Colonic mucosa (tissue), 4 donors: ENCODE measurements around the gene CD2AP. TPM values are rescaled to one million over a fixed set of nuclear protein-coding genes. Genes with fewer than 3 reads are reported as not detected.
"Not testable (repeated sequence)": the region's sequence is repeated elsewhere in the genome, so short reads cannot be mapped to it uniquely, and the experiment has no call there.

Experiments
- DNase-seq: peaks from one replicate; pipeline ENCODE4 v3.0.0-alpha.2; 2020
- H3K27ac ChIP-seq: fragments of 200-600 bp; one replicate; pipeline ENCODE4 v1.8.0; 2021
- H3K27me3 ChIP-seq: fragments of 200-600 bp; one replicate; pipeline ENCODE4 v1.8.0; 2021
- H3K36me3 ChIP-seq: fragments of 200-600 bp; one replicate; pipeline ENCODE4 v1.8.0; 2021
- H3K4me1 ChIP-seq: fragments of 200-600 bp; one replicate; pipeline ENCODE4 v1.8.0; 2021; ENCODE audit warnings: mild to moderate bottlenecking
- H3K4me3 ChIP-seq: fragments of 200-600 bp; one replicate; pipeline ENCODE4 v1.8.0; 2021
- H3K9ac ChIP-seq, 2 donors: one replicate each; pipeline ENCODE4 v1.7.0; 2013; ENCODE audit warnings: control low read depth in 2 of 2, low read depth in 2 of 2, low read length in 2 of 2
- H3K9me3 ChIP-seq: fragments of 200-600 bp; one replicate; pipeline ENCODE4 v1.8.0; 2021
- CTCF ChIP-seq: fragments of 200-600 bp; IDR thresholded peaks from one replicate; pipeline ENCODE4 v1.8.0; 2022; ENCODE audit warnings: antibody characterized with exemption, mild to moderate bottlenecking
- intact Hi-C: fragments of 100-400 bp; cut with DNase I; formaldehyde crosslinking; loops from one replicate; pipeline ENCODE4 v1.14.1; 2022
- total RNA-seq, 2 donors: library from RNA; stranded (reverse); fragmentation: NEBNext Ultra II Directional in 1 of 2; extraction: Animal tissue kit (Norgen Biotek cat#: 25700) in 1 of 2; gene quantifications; one replicate each; pipeline ENCODE4 v1.2.1, GENCODE V29; 2021
- donor health status: healthy.
- donor health status: DM: no; HTN: no; CAD: no.
- donor health status: DM: no; HTN: no; CAD: no.

Gene CD2AP
- total RNA-seq, 2 donors from 2014 or later: 83.1 to 146 TPM

DNA sequence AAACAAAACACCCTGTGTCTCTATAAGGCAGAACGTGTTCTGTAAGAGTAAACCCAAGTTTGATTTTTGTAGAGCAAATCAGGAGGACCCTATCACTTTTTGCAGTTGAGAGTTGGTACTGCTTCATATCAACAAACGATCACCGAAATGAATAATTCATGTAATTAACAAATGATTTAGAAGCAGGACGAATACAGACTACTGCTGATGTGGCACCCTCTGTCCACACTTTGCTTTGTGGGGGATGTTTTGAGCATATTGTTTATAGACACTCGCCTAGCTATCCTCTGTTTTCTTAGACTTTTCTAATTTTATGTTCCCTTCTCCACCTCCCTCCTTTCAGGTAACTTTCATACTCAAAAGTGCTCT lies 1.5 kb downstream of the CD2AP start:
- no peaks in the 10 kb centered on the region for H3K27me3 ChIP-seq
- DNase-seq: no peak
- peak overlapping the region; percentile 75 for H3K4me3 ChIP-seq
- H3K27ac ChIP-seq: peak overlapping the region; percentile 98
- H3K9me3 ChIP-seq: no peaks in the 10 kb centered on the region
- no peaks in the 10 kb centered on the region for H3K36me3 ChIP-seq
- peak overlapping the region in 1 of 2 donors; percentile 95 for H3K9ac ChIP-seq
- intact Hi-C loops: no loop called here
- peaks cover 6% of the 10 kb centered on the region for H3K4me1 ChIP-seq
- no peak for TF ChIP-seq CTCF

GRCh38 chr6:47479874-47480273 lies 2.3 kb downstream of the CD2AP start:
- Histone ChIP-seq H3K36me3 (no peaks in the 10 kb centered on the region), H3K27ac (no peak overlapping the region), H3K27me3 (no peaks in the 10 kb centered on the region), H3K4me3 (peak overlapping the region; percentile 75), H3K9me3 (no peaks in the 10 kb centered on the region), H3K4me1 (peaks cover 10% of the 10 kb centered on the region), H3K9ac (peak overlapping the region in 1 of 2 donors; percentile 95)
- no peak for DNase-seq
- intact Hi-C loops: no loop called here
- no peak for TF ChIP-seq CTCF

- H3K4me1 ChIP-seq: peaks cover 15% of the 10 kb centered on the region
- H3K9me3 ChIP-seq, H3K27me3 ChIP-seq, DNase-seq, H3K4me3 ChIP-seq, intact Hi-C loops, H3K36me3 ChIP-seq, H3K27ac ChIP-seq: not testable (repeated sequence)
- peak overlapping the region in 1 of 2 donors; percentile 15 for H3K9ac ChIP-seq
Observed at GRCh38 chr6:47481213-47481612, 3.6 kb downstream of the CD2AP start.

DNA sequence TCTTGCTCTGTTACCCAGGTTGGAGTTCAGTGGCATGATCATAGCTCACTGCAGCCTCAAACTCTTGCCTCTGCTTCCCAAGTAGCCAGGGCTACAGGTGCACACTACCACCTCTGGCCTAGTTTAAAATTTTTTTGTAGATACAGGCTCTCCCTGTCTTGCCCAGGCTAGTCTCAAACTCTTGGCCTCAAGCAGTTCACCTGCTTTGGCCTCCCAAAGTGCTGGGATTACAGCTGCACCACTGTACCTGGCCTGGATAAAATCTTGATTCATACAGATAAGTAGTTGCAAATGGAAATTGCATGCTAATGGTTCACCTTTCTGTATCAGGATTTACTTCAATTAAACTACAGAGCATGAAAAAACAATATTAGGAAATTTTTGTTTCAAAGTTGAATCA lies 4.2 kb downstream of the CD2AP start:
- no peak for TF ChIP-seq CTCF
- Histone ChIP-seq H3K4me3 (no peak overlapping the region), H3K4me1 (peaks cover 15% of the 10 kb centered on the region), H3K27me3 (no peaks in the 10 kb centered on the region), H3K27ac (no peak overlapping the region), H3K36me3 (no peaks in the 10 kb centered on the region), H3K9ac (no peak overlapping the region), H3K9me3 (no peaks in the 10 kb centered on the region)
- DNase-seq: no peak
- intact Hi-C loops: no loop called here

DNA sequence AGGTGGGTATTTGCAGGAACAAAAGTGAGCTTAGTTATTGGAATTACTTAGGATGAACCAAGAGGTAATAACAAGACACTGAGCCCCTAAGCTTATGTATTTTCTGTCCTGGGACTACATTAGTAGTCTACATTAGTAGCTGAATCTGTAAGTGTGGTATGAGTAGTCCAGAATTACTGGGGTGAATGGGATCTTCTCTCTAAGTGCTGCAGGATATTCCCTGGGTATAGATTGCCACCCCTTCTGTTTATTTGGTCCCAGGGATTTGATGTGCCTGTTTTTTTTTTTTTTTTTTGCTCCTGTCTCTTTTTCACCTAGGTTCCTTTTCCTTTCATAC lies 5.9 kb downstream of the CD2AP start:
- no peaks in the 10 kb centered on the region for H3K27me3 ChIP-seq
- H3K36me3 ChIP-seq: no peaks in the 10 kb centered on the region
- intact Hi-C loops: no loop called here
- no peak for DNase-seq
- peak overlapping the region; percentile 42 for H3K27ac ChIP-seq
- H3K9ac ChIP-seq: peak overlapping the region in 1 of 2 donors; percentile 19
- TF ChIP-seq CTCF: no peak
- no peak overlapping the region for H3K4me3 ChIP-seq
- peaks cover 15% of the 10 kb centered on the region for H3K4me1 ChIP-seq
- H3K9me3 ChIP-seq: no peaks in the 10 kb centered on the region

DNA sequence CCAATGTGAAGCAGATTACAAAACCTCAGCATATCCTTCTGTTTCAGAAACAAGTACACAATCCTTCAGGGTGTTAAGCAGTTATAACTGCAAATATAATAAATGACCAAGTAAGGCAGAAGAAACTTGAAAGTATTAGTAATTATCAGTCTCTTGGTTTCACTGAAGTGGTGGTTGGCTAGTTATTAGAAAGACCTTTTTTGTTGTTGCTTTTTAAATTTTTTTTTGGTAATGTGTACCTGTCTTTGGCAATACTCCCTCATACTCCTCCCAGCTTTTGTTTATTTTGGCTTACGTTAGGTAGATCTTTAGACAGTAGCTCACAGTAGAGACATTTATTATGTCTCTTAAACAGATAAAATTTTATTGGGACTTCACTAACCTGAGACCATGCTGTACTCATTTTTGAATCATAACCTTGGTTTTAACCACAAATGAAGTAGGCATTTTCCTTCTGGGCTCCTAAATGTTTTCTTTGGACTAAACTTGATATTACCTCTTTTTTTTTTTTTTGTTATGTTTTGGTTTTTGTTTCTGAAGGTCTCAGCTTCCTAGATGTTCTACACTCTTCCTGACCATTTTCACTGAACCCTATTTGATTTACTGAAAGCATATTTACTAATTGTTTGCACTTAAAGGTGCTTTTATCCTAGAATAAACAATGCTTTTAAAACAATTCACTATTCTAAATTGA lies 6.4 kb downstream of the CD2AP start:
- H3K27ac ChIP-seq: peak overlapping the region; percentile 42
- TF ChIP-seq CTCF: no peak
- no peak overlapping the region for H3K4me3 ChIP-seq
- H3K9me3 ChIP-seq: no peaks in the 10 kb centered on the region
- H3K4me1 ChIP-seq: peaks cover 15% of the 10 kb centered on the region
- H3K9ac ChIP-seq: peak overlapping the region in 1 of 2 donors; percentile 19
- intact Hi-C loops: no loop called here
- DNase-seq: no peak
- H3K27me3 ChIP-seq: no peaks in the 10 kb centered on the region
- H3K36me3 ChIP-seq: no peaks in the 10 kb centered on the region
